A549 (cell line): ENCODE measurements around the gene ASNS. TPM values are rescaled to one million over a fixed set of nuclear protein-coding genes. Genes with fewer than 3 reads are reported as not detected.
"Not testable (repeated sequence)": the region's sequence is repeated elsewhere in the genome, so short reads cannot be mapped to it uniquely, and the experiment has no call there.

Experiments
- ATAC-seq, 2 experiments: fragments of 200-7000 bp in 1 of 2; fragments of >200 bp in 1 of 2; cut with Nextera tagmentation in 1 of 2; cut with Tn5 transposase in 1 of 2; 3 replicates each; pipeline versions ENCODE4 v1.8.0 to v1.9.1; 2018 to 2020; ENCODE audit warnings: mild to moderate bottlenecking in 1 of 2, moderate library complexity in 1 of 2
- CTCF ChIA-PET: fragments of 300-600 bp; sonication (Branson Sonifier 250); formaldehyde crosslinking; extraction: SDS; loops from one replicate; lab custom pipeline; 2021; ENCODE audit warnings: antibody characterized with exemption, inconsistent platforms; lab: Yijun Ruan, JAX
- POLR2A ChIA-PET: fragments of 350-600 bp; formaldehyde crosslinking; extraction: SDS; loops from one replicate; lab custom pipeline; 2021; ENCODE audit warnings: antibody characterized with exemption, inconsistent platforms; lab: Yijun Ruan, JAX
- DNase-seq, 2 experiments: peaks; one replicate each; pipeline versions ENCODE4 v3.0.0 to v3.0.0-alpha.2; 2011 to 2016; ENCODE audit warnings: low read depth in 1 of 2, low spot score in 1 of 2
- FAIRE-seq: peaks from 2 replicates; lab custom pipeline; 2011; peaks lifted over from hg19 to GRCh38; lab: Jason Lieb, UNC
- H3K27ac ChIP-seq, 2 experiments: fragments of >200 bp; sonication (Bioruptor Twin); formaldehyde crosslinking; 3 replicates each; pipeline ENCODE4 v1.5.1; 2016 to 2017
- H3K4me1 ChIP-seq: fragments of >200 bp; sonication (Bioruptor Twin); formaldehyde crosslinking; 3 replicates; pipeline ENCODE4 v1.6.1; 2016
- H3K4me2 ChIP-seq: fragments of >200 bp; sonication (Bioruptor Twin); formaldehyde crosslinking; 3 replicates; pipeline ENCODE4 v1.6.1; 2016
- H3K4me3 ChIP-seq: fragments of >200 bp; sonication (Bioruptor Twin); formaldehyde crosslinking; 3 replicates; pipeline ENCODE4 v1.5.1; 2016
- H3K9me3 ChIP-seq: fragments of >200 bp; sonication (Bioruptor Twin); formaldehyde crosslinking; 3 replicates; pipeline ENCODE4 v1.6.1; 2016
- CEBPB ChIP-seq, 2 experiments: fragments of >200 bp in 1 of 2; sonication (Bioruptor Twin) in 1 of 2; formaldehyde crosslinking in 1 of 2; IDR thresholded peaks; 2 replicates each; pipeline ENCODE4 v1.6.1; 2012 to 2016
- CHD4 ChIP-seq: fragments of 200-600 bp; sonication (generic); IDR thresholded peaks from 2 replicates; pipeline ENCODE4 v1.6.1; 2016; ENCODE audit warnings: antibody characterized with exemption, mild to moderate bottlenecking, borderline replicate concordance
- EP300 ChIP-seq, 2 experiments: fragments of >200 bp; sonication (Bioruptor Twin); formaldehyde crosslinking; IDR thresholded peaks; 2 replicates in 1 of 2; 3 replicates in 1 of 2; pipeline ENCODE4 v1.6.1; 2016 to 2017
- FOXS1 ChIP-seq: fragments of 250-450 bp; sonication (Bioruptor Pico); IDR thresholded peaks from 2 replicates; pipeline ENCODE4 v1.5.0; 2020; ENCODE audit warnings: mild to moderate bottlenecking, moderate library complexity
- HDAC2 ChIP-seq: fragments of 200-600 bp; sonication (generic); IDR thresholded peaks from 2 replicates; pipeline ENCODE4 v1.6.1; 2016
- MAFK ChIP-seq: fragments of 450-650 bp; IDR thresholded peaks from 2 replicates; pipeline ENCODE4 v1.6.1; 2014; ENCODE audit not compliant: partially characterized antibody
- MYC ChIP-seq: IDR thresholded peaks from 2 replicates; pipeline ENCODE4 v1.6.1; 2012; ENCODE audit warnings: mild to moderate bottlenecking, inconsistent platforms, low read length, improper control_type of control experiment, borderline replicate concordance
- NPAS2 ChIP-seq: fragments of 250-450 bp; sonication (Bioruptor Pico); IDR thresholded peaks from 2 replicates; pipeline ENCODE4 v1.8.0; 2022; ENCODE audit warnings: mild to moderate bottlenecking, moderate library complexity, borderline replicate concordance
- PHF8 ChIP-seq: fragments of 200-600 bp; sonication (generic); IDR thresholded peaks from 2 replicates; pipeline ENCODE4 v1.6.1; 2016; ENCODE audit warnings: low read depth, mild to moderate bottlenecking, antibody characterized with exemption, moderate library complexity, borderline replicate concordance
- POLR2A ChIP-seq: IDR thresholded peaks from 2 replicates; pipeline ENCODE4 v1.6.1; 2012; ENCODE audit warnings: mild to moderate bottlenecking, low read length
- RARB ChIP-seq: fragments of 250-450 bp; sonication (Bioruptor Pico); IDR thresholded peaks from 2 replicates; pipeline ENCODE4 v1.8.0; 2021; ENCODE audit warnings: mild to moderate bottlenecking, moderate library complexity
- RCOR1 ChIP-seq: fragments of 150-350 bp; IDR thresholded peaks from 2 replicates; pipeline ENCODE4 v1.6.1; 2014; ENCODE audit warnings: antibody characterized with exemption, low read length, low read depth
- RFX5 ChIP-seq: fragments of 450-650 bp; IDR thresholded peaks from 2 replicates; pipeline ENCODE4 v1.7.1; 2014; ENCODE audit warnings: antibody characterized with exemption, mild to moderate bottlenecking, moderate library complexity
- RNF2 ChIP-seq: fragments of 200-600 bp; sonication (generic); IDR thresholded peaks from 2 replicates; pipeline ENCODE4 v1.6.1; 2016; ENCODE audit warnings: low read depth, mild to moderate bottlenecking, antibody characterized with exemption, moderate library complexity, borderline replicate concordance
- SREBF2 ChIP-seq: fragments of 450-650 bp; IDR thresholded peaks from 2 replicates; pipeline ENCODE4 v1.6.1; 2014; ENCODE audit warnings: mild to moderate bottlenecking, moderate library complexity
- ZC3H11A ChIP-seq: fragments of 450-650 bp; IDR thresholded peaks from 2 replicates; pipeline ENCODE4 v1.6.1; 2014; ENCODE audit warnings: antibody characterized with exemption, mild to moderate bottlenecking
- ZSCAN20 ChIP-seq: fragments of 250-450 bp; sonication (Bioruptor Pico); IDR thresholded peaks from 2 replicates; pipeline ENCODE4 v1.8.0; 2022; ENCODE audit warnings: mild to moderate bottlenecking, moderate library complexity
- WGBS: methylation state at CpG from one replicate; pipeline ENCODE4 v1.1.6; 2017; ENCODE audit errors: missing lambda C conversion rate; 5-methylcytosine and 5-hydroxymethylcytosine counted together
- polyA plus RNA-seq, 4 experiments: library from polyadenylated mRNA; depleted of rRNA in 3 of 4; stranded (reverse); fragments of >200 nt; fragmentation: RNase III in 1 of 4; extraction: RNeasy Plus Mini Kit Qiagen cat#74134 plus additional on column Dnase treatment in 1 of 4; gene quantifications; 2 replicates in 3 of 4; 3 replicates in 1 of 4; pipeline ENCODE4 v1.2.3, GENCODE V29; 2011 to 2017
- TF ChIP-seq, protein P1 (sequence below): IDR thresholded peaks from 2 replicates; pipeline ENCODE4 v1.6.1; 2012; ENCODE audit warnings: low read depth, borderline replicate concordance
- TF ChIP-seq, protein P2 (sequence below): fragments of >200 bp; sonication (Bioruptor Twin); formaldehyde crosslinking; IDR thresholded peaks from 3 replicates; pipeline ENCODE4 v1.6.1; 2016
- TF ChIP-seq, protein P3 (sequence below): fragments of >200 bp; sonication (Bioruptor Twin); formaldehyde crosslinking; IDR thresholded peaks from 3 replicates; pipeline ENCODE4 v1.5.1; 2016

ASNS gene
- polyA plus RNA-seq, 2 of the 4 experiments (the other 2 are of a cell fraction): 55.9 to 98.7 TPM

DNA sequence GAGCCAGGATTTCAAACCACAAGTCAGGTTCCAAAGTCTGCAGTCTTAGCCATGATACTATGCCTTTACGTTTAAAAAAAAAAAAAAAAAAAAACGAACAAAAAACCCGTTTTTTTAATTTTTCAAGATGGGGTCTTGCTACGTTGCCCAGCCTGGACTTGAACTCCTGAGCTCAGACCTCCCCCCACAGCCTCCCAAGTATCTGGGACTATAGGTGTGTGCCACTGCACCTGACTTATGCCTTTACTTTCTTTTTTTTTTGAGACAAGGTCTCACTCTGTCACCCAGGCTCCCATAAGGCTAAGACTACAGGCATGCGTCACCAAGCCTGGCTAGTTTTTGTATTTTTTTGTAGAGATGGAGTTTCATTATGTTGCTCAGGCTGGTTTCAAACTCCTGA is 14.7 kb downstream of the ASNS start:
- Histone ChIP-seq H3K4me1 (no peaks in the 10 kb centered on the region), H3K4me2 (no peak overlapping the region), H3K4me3 (no peak overlapping the region), H3K9me3 (no peaks in the 10 kb centered on the region), H3K27ac (no peak overlapping the region)
- POLR2A ChIA-PET: no interaction called here
- TF ChIP-seq POLR2A: no peak
- no peak for TF ChIP-seq FOXS1 (CRISPR knock-in tag)
- WGBS: 76% methylated on average over 5 of the region's 5 CpGs
- DNase-seq (no peak), ATAC-seq (no peak), FAIRE-seq (no peak)
- CTCF ChIA-PET: interaction anchor here (1.5 to 3.0 kb wide), 2 partner anchors 12 to 14 kb away, joined by 3 to 12 read pairs; partner anchors contain the start of gene ASNS

DNA sequence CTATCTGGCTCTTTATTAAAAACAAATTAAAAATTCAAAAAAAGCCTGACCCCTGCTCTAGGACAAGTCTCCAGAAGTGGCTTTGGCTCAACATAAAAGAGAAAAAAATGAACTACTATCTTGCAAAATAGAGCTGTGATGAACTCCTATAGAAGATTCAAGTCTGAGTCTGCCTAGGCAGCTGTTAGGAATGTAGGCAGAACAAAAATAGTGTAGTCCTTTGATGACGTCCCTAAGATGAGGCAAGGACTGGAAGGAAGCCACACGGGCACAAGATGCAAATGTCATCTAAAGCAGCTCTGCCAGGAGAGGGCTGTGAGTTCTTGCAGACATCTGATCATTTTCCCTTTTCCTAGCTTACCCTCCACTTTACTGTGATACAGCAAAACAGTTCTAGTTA is 20.5 kb downstream of the ASNS start:
- ATAC-seq (no peak), FAIRE-seq (no peak), DNase-seq (no peak)
- TF ChIP-seq NPAS2 (CRISPR knock-in tag) (no peak), PHF8 (no peak), RFX5 (no peak), RNF2 (no peak), MYC (no peak), SREBF2 (no peak), HDAC2 (no peak), RARB (no peak), EP300 (IDR thresholded peaks at IDR 0.05) (no peak), CEBPB (IDR thresholded peaks at IDR 0.05) (no peak), CHD4 (no peak), RCOR1 (no peak), ZSCAN20 (no peak), ZC3H11A (no peak), MAFK (no peak)
- TF ChIP-seq, protein P1, sequence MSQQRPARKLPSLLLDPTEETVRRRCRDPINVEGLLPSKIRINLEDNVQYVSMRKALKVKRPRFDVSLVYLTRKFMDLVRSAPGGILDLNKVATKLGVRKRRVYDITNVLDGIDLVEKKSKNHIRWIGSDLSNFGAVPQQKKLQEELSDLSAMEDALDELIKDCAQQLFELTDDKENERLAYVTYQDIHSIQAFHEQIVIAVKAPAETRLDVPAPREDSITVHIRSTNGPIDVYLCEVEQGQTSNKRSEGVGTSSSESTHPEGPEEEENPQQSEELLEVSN: no peak
- TF ChIP-seq, protein P2, sequence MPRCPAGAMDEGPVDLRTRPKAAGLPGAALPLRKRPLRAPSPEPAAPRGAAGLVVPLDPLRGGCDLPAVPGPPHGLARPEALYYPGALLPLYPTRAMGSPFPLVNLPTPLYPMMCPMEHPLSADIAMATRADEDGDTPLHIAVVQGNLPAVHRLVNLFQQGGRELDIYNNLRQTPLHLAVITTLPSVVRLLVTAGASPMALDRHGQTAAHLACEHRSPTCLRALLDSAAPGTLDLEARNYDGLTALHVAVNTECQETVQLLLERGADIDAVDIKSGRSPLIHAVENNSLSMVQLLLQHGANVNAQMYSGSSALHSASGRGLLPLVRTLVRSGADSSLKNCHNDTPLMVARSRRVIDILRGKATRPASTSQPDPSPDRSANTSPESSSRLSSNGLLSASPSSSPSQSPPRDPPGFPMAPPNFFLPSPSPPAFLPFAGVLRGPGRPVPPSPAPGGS: no peak
- TF ChIP-seq, protein P3, sequence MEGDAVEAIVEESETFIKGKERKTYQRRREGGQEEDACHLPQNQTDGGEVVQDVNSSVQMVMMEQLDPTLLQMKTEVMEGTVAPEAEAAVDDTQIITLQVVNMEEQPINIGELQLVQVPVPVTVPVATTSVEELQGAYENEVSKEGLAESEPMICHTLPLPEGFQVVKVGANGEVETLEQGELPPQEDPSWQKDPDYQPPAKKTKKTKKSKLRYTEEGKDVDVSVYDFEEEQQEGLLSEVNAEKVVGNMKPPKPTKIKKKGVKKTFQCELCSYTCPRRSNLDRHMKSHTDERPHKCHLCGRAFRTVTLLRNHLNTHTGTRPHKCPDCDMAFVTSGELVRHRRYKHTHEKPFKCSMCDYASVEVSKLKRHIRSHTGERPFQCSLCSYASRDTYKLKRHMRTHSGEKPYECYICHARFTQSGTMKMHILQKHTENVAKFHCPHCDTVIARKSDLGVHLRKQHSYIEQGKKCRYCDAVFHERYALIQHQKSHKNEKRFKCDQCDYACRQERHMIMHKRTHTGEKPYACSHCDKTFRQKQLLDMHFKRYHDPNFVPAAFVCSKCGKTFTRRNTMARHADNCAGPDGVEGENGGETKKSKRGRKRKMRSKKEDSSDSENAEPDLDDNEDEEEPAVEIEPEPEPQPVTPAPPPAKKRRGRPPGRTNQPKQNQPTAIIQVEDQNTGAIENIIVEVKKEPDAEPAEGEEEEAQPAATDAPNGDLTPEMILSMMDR: no peak
- Histone ChIP-seq H3K9me3 (no peaks in the 10 kb centered on the region), H3K27ac (no peak overlapping the region), H3K4me3 (no peak overlapping the region), H3K4me1 (no peaks in the 10 kb centered on the region), H3K4me2 (no peak overlapping the region)
- ChIA-PET POLR2A (no interaction called here), CTCF (interaction anchor here (1.6 to 1.7 kb wide), 2 partner anchors 16 to 76 kb away, joined by 3 to 5 read pairs; no protein-coding TSS in a partner anchor)
- 83% methylated on average over 2 of the region's 2 CpGs for WGBS

DNA sequence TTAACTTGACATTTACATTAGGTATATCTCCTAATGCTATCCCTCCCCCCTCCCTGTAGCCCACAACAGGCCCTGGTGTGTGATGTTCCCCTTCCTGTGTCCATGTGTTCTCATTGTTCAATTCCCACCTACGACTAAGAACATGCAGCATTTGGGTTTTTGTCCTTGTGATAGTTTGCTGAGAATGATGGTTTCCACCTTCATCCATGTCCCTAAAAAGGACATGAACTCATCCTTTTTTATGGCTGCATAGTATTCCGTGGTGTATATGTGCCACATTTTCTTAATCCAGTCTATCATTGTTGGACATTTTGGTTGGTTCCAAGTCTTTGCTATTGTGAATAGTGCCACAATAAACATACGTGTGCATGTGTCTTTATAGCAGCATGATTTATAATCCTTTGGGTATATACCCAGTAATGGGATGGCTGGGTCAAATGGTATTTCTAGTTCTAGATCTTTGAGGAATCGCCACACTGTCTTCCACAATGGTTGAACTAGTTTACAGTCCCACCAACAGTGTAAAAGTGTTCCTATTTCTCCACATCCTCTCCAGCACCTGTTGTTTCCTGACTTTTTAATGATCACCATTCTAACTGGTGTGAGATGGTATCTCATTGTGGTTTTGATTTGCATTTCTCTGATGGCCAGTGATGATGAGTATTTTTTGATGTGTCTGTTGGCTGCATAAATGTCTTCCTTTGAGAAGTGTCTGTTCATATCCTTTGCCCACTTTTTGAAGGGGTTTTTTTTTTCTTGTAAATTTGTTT is 21.8 kb downstream of the ASNS start:
- H3K9me3 ChIP-seq, H3K4me3 ChIP-seq, DNase-seq, ATAC-seq, FAIRE-seq, H3K27ac ChIP-seq, POLR2A ChIA-PET, H3K4me1 ChIP-seq, H3K4me2 ChIP-seq: not testable (repeated sequence)
- CTCF ChIA-PET: interaction anchor here (1.6 to 1.7 kb wide), 2 partner anchors 15 to 77 kb away, joined by 3 to 5 read pairs; no protein-coding TSS in a partner anchor
- 78% methylated on average over 3 of the region's 4 CpGs for WGBS
